Measurements from ENCODE around the gene ECM2. TPM values are rescaled to one million over a fixed set of nuclear protein-coding genes. Genes with fewer than 3 reads are reported as not detected.

ECM2 gene
- total RNA-seq, 2 experiments from 2014 or later: not detected

GRCh38 chr9:92504881-92505280, 30.9 kb downstream of the ECM2 start:
- Mint-ChIP-seq H3K36me3 (ENCODE audit: low read depth) (no peaks in the 10 kb centered on the region), H3K9me3 (no peaks in the 10 kb centered on the region), H3K4me3 (no peak overlapping the region), H3K27ac (no peak overlapping the region), H3K4me1 (no peaks in the 10 kb centered on the region), H3K27me3 (no peaks in the 10 kb centered on the region)
- ChIA-PET POLR2A (no interaction called here), CTCF (interaction anchor here (1.1 kb wide), 1 partner anchor 364 kb away, joined by 3 read pairs; no protein-coding TSS in a partner anchor)
- no peak for DNase-seq

- Mint-ChIP-seq H3K36me3 (ENCODE audit: low read depth) (no peaks in the 10 kb centered on the region), H3K27ac (no peak overlapping the region), H3K4me1 (no peaks in the 10 kb centered on the region), H3K9me3 (no peaks in the 10 kb centered on the region), H3K4me3 (no peak overlapping the region), H3K27me3 (no peaks in the 10 kb centered on the region)
- no peak for DNase-seq
- POLR2A ChIA-PET: no interaction called here
- CTCF ChIA-PET: no interaction called here
Observed at GRCh38 chr9:92503156-92503555, 32.6 kb downstream of the ECM2 start.

GRCh38 chr9:92501671-92502393, 34.0 kb downstream of the ECM2 start:
- DNase-seq: no peak
- ChIA-PET CTCF (interaction anchor here (0.8 to 1.3 kb wide), 2 partner anchors 28 to 170 kb away, joined by 3 read pairs; no protein-coding TSS in a partner anchor), POLR2A (no interaction called here)
- no peak overlapping the region for H3K4me3 Mint-ChIP-seq
- H3K27ac Mint-ChIP-seq: no peak overlapping the region
- no peaks in the 10 kb centered on the region for H3K9me3 Mint-ChIP-seq
- no peaks in the 10 kb centered on the region for H3K36me3 Mint-ChIP-seq (ENCODE audit: low read depth)
- no peaks in the 10 kb centered on the region for H3K27me3 Mint-ChIP-seq
- no peaks in the 10 kb centered on the region for H3K4me1 Mint-ChIP-seq

GRCh38 chr9:92500725-92501124, 35.1 kb downstream of the ECM2 start:
- no peak overlapping the region for H3K27ac Mint-ChIP-seq
- no peak overlapping the region for H3K4me3 Mint-ChIP-seq
- H3K4me1 Mint-ChIP-seq: no peaks in the 10 kb centered on the region
- no peak for DNase-seq
- no peaks in the 10 kb centered on the region for H3K36me3 Mint-ChIP-seq (ENCODE audit: low read depth)
- H3K9me3 Mint-ChIP-seq: no peaks in the 10 kb centered on the region
- CTCF ChIA-PET: interaction anchor here (1.3 kb wide), 1 partner anchor 27 kb away, joined by 3 read pairs; no protein-coding TSS in a partner anchor
- POLR2A ChIA-PET: no interaction called here
- H3K27me3 Mint-ChIP-seq: no peaks in the 10 kb centered on the region

GRCh38 chr9:92499701-92500100, 36.1 kb downstream of the ECM2 start:
- Mint-ChIP-seq H3K36me3 (ENCODE audit: low read depth) (no peaks in the 10 kb centered on the region), H3K27me3 (no peaks in the 10 kb centered on the region), H3K9me3 (no peaks in the 10 kb centered on the region), H3K4me1 (no peaks in the 10 kb centered on the region), H3K4me3 (no peak overlapping the region), H3K27ac (no peak overlapping the region)
- POLR2A ChIA-PET: no interaction called here
- CTCF ChIA-PET: no interaction called here
- no peak for DNase-seq

GRCh38 chr9:92496396-92497176, 39.2 kb downstream of the ECM2 start:
- ChIA-PET CTCF (interaction anchor here (1.0 kb wide), 1 partner anchor 20 kb away, joined by 3 read pairs; no protein-coding TSS in a partner anchor), POLR2A (no interaction called here)
- Mint-ChIP-seq H3K4me3 (no peak overlapping the region), H3K36me3 (ENCODE audit: low read depth) (no peaks in the 10 kb centered on the region), H3K4me1 (no peaks in the 10 kb centered on the region), H3K27me3 (no peaks in the 10 kb centered on the region), H3K27ac (no peak overlapping the region), H3K9me3 (no peaks in the 10 kb centered on the region)
- no peak for DNase-seq

GRCh38 chr9:92494856-92495255, 40.9 kb downstream of the ECM2 start:
- ChIA-PET POLR2A (interaction anchor here (1.4 kb wide), 1 partner anchor 169 kb away, joined by 3 read pairs; the partner anchor contains the start of gene CENPP), CTCF (no interaction called here)
- DNase-seq: no peak
- Mint-ChIP-seq H3K4me3 (no peak overlapping the region), H3K36me3 (ENCODE audit: low read depth) (no peaks in the 10 kb centered on the region), H3K9me3 (no peaks in the 10 kb centered on the region), H3K4me1 (peaks cover 3% of the 10 kb centered on the region), H3K27me3 (no peaks in the 10 kb centered on the region), H3K27ac (no peak overlapping the region)

- no peak overlapping the region for H3K27ac Mint-ChIP-seq
- H3K27me3 Mint-ChIP-seq: no peaks in the 10 kb centered on the region
- peaks cover 3% of the 10 kb centered on the region for H3K4me1 Mint-ChIP-seq
- no peaks in the 10 kb centered on the region for H3K9me3 Mint-ChIP-seq
- ChIA-PET POLR2A (no interaction called here), CTCF (no interaction called here)
- no peak for DNase-seq
- no peaks in the 10 kb centered on the region for H3K36me3 Mint-ChIP-seq (ENCODE audit: low read depth)
- no peak overlapping the region for H3K4me3 Mint-ChIP-seq
Observed at GRCh38 chr9:92493749-92494387, 41.9 kb downstream of the ECM2 start.

GRCh38 chr9:92492781-92493401, 42.9 kb downstream of the ECM2 start:
- Mint-ChIP-seq H3K27ac (no peak overlapping the region), H3K4me1 (peaks cover 3% of the 10 kb centered on the region), H3K4me3 (no peak overlapping the region), H3K27me3 (no peaks in the 10 kb centered on the region), H3K9me3 (no peaks in the 10 kb centered on the region), H3K36me3 (ENCODE audit: low read depth) (no peaks in the 10 kb centered on the region)
- no peak for DNase-seq
- ChIA-PET CTCF (no interaction called here), POLR2A (no interaction called here)

- H3K27me3 Mint-ChIP-seq: no peaks in the 10 kb centered on the region
- ChIA-PET POLR2A (no interaction called here), CTCF (no interaction called here)
- no peak overlapping the region for H3K27ac Mint-ChIP-seq
- H3K9me3 Mint-ChIP-seq: no peaks in the 10 kb centered on the region
- DNase-seq: no peak
- no peak overlapping the region for H3K4me3 Mint-ChIP-seq
- peaks cover 3% of the 10 kb centered on the region for H3K4me1 Mint-ChIP-seq
- no peaks in the 10 kb centered on the region for H3K36me3 Mint-ChIP-seq (ENCODE audit: low read depth)
Observed at GRCh38 chr9:92488681-92489550, 46.9 kb downstream of the ECM2 start.

- no peak for DNase-seq
- peaks cover 3% of the 10 kb centered on the region for H3K4me1 Mint-ChIP-seq
- H3K27ac Mint-ChIP-seq: no peak overlapping the region
- H3K36me3 Mint-ChIP-seq (ENCODE audit: low read depth): no peaks in the 10 kb centered on the region
- ChIA-PET CTCF (interaction anchor here (0.7 kb wide), 1 partner anchor 346 kb away, joined by 4 read pairs; no protein-coding TSS in a partner anchor), POLR2A (no interaction called here)
- H3K4me3 Mint-ChIP-seq: no peak overlapping the region
- no peaks in the 10 kb centered on the region for H3K9me3 Mint-ChIP-seq
- H3K27me3 Mint-ChIP-seq: no peaks in the 10 kb centered on the region
Observed at GRCh38 chr9:92486371-92486770, 49.4 kb downstream of the ECM2 start.

GRCh38 chr9:92484563-92484962, 51.2 kb downstream of the ECM2 start:
- CTCF ChIA-PET: no interaction called here
- H3K27ac Mint-ChIP-seq: no peak overlapping the region
- no peaks in the 10 kb centered on the region for H3K9me3 Mint-ChIP-seq
- POLR2A ChIA-PET: no interaction called here
- no peak for DNase-seq
- H3K36me3 Mint-ChIP-seq (ENCODE audit: low read depth): no peaks in the 10 kb centered on the region
- no peaks in the 10 kb centered on the region for H3K27me3 Mint-ChIP-seq
- H3K4me1 Mint-ChIP-seq: peaks cover 8% of the 10 kb centered on the region
- no peak overlapping the region for H3K4me3 Mint-ChIP-seq

Data from activated CD4-positive, alpha-beta memory T cell treated with anti-CD3 and anti-CD28 coated beads, Interleukin-2, amount 10 ng/mL, durations not matched to agents 7 days and 5 days (primary cell).